Measurements from ENCODE around the gene CUL7. TPM values are rescaled to one million over a fixed set of nuclear protein-coding genes. Genes with fewer than 3 reads are reported as not detected.

The CUL7 gene
- total RNA-seq (21.4 and 22.7 TPM in 2 replicates), polyA plus RNA-seq (17.4 and 20.2 TPM in 2 replicates), polyA minus RNA-seq (14.3 and 16.6 TPM in 2 replicates)
- total RNA-seq (2013): 9.3 TPM

DNA sequence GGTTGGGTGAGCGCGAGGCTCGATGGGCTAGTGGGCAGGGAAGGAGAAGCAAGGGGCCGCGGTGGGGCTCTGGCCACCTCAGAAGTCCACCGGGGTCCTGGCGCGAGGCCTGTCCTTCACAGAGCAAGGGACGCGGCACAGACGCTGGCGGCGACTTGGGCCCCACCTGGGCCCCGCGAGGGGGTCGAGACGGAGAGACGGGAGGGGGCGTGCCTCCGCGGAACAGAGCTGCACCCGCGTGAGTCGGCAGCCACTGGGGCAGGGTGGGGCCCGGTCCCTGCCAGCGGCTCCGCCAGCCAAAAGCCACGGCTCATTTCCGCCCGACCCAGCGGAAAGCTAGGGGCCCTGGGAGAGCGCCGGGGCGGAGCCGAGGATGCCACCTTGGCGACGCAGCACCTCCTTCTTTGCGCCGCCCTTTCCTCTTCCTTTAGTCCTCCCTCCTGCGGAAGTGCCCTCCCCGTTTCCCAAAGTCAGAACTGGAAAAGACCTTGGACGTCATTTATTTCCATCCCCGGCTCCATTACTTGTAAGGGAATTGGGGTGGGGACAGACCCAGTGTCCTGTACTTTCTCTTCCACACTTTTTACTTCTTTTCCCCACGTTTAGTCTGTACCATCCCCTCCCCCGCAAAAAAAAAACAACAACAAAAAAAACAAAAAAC is at the start of gene CUL7:
TSS of gene CUL7 (minus strand) at position 307 of the 661 bp plus-strand sequence. CDS start 1,063 bp downstream, outside the sequence.
- intact Hi-C loops (cut with micrococcal nuclease): loop anchor here (1.0 to 10.0 kb wide), 2 partner anchors 39 to 479 kb away; partner anchors contain the start of gene KLHDC3

More for the DNA sequence above, at the start of gene CUL7:
- no peaks in the 10 kb centered on the region for H3K27me3 Mint-ChIP-seq
- peak within 1 kb of the TSS; percentile 95 for H3K27ac Mint-ChIP-seq
- Histone ChIP-seq H3K79me2 (ENCODE audit: control insufficient read depth, insufficient read depth, low read length) (peaks cover 12% of the 10 kb centered on the region), H3K27me3 (replicated peaks in 1 of 4; ENCODE audit: control extremely low read depth in 1 of 4, control insufficient read depth in 3 of 4, insufficient read depth in 4 of 4, low read length in 3 of 4) (no peaks in the 10 kb centered on the region), H2AFZ (ENCODE audit: insufficient read depth, low read depth, low read length, poor library complexity, severe bottlenecking) (peak within 1 kb of the TSS; percentile 81), H3K4me1 (ENCODE audit: control insufficient read depth in 2 of 2, insufficient read depth in 2 of 2, low read length in 2 of 2) (peaks cover 22 to 25% of the 10 kb centered on the region in 2 donors), H3K9me3 (ENCODE audit: control extremely low read depth in 1 of 3, control insufficient read depth in 2 of 3, insufficient read depth in 1 of 3, low read length in 2 of 3) (no peaks in the 10 kb centered on the region), H3K27ac (ENCODE audit: low read length in 2 of 2) (peak within 1 kb of the TSS; percentile 73 to 85), H3K36me3 (replicated peaks in 1 of 2; ENCODE audit: control extremely low read depth in 1 of 2, control insufficient read depth in 1 of 2, extremely low read depth in 1 of 2, insufficient read depth in 2 of 2, low read length in 1 of 2) (peaks cover 0 to 23% of the 10 kb centered on the region in 2 experiments), H3K4me2 (replicated peaks; ENCODE audit: low read depth, low read length, poor library complexity, severe bottlenecking) (peak within 1 kb of the TSS; percentile 77), H4K20me1 (ENCODE audit: control insufficient read depth, insufficient read depth, low read length, poor library complexity, severe bottlenecking) (peaks cover 11% of the 10 kb centered on the region), H3K4me3 (ENCODE audit: control extremely low read depth in 1 of 5, extremely low read depth in 1 of 5, insufficient read depth in 1 of 5, low read depth in 2 of 5, low read length in 4 of 5) (peak within 1 kb of the TSS; percentile 24 to 84 (median 76)), H3K9ac (ENCODE audit: low read length) (peak within 1 kb of the TSS; percentile 77)
- ChIA-PET CTCF (interaction anchor here (1.9 kb wide), 1 partner anchor 39 kb away, joined by 5 read pairs; no protein-coding TSS in a partner anchor), POLR2A (interaction anchor here (0.6 to 2.7 kb wide), 9 partner anchors 31 to 1203 kb away, joined by 3 to 12 read pairs (median 4); partner anchors contain the start of genes CNPY3, KLHDC3, MEA1 and RRP36)
- TF ChIP-seq, protein P1, sequence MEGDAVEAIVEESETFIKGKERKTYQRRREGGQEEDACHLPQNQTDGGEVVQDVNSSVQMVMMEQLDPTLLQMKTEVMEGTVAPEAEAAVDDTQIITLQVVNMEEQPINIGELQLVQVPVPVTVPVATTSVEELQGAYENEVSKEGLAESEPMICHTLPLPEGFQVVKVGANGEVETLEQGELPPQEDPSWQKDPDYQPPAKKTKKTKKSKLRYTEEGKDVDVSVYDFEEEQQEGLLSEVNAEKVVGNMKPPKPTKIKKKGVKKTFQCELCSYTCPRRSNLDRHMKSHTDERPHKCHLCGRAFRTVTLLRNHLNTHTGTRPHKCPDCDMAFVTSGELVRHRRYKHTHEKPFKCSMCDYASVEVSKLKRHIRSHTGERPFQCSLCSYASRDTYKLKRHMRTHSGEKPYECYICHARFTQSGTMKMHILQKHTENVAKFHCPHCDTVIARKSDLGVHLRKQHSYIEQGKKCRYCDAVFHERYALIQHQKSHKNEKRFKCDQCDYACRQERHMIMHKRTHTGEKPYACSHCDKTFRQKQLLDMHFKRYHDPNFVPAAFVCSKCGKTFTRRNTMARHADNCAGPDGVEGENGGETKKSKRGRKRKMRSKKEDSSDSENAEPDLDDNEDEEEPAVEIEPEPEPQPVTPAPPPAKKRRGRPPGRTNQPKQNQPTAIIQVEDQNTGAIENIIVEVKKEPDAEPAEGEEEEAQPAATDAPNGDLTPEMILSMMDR (IDR thresholded peaks at IDR 0.05): no peak
- TF ChIP-seq EZH2 (IDR thresholded peaks at IDR 0.05; ENCODE audit: borderline replicate concordance, insufficient read depth, low read depth, low read length, poor library complexity, severe bottlenecking): no peak
- no peaks in the 10 kb centered on the region for H3K9me3 Mint-ChIP-seq (ENCODE audit: insufficient read depth)
- peaks cover 37% of the 10 kb centered on the region for H3K4me1 Mint-ChIP-seq
- peak within 1 kb of the TSS; percentile 94 for H3K4me3 Mint-ChIP-seq
- DNase-seq (peak; percentile 85), ATAC-seq (ENCODE audit: low read depth) (peak; percentile 98)
- under 1% methylated on average over 39 of the region's 45 CpGs for WGBS (ENCODE audit: insufficient coverage)

Measured in B cell (primary cell).